GM23248 (cell line): ENCODE data around the gene STAP2. TPM values are rescaled to one million over a fixed set of nuclear protein-coding genes. Genes with fewer than 3 reads are reported as not detected.
"Not testable (repeated sequence)": the region's sequence is repeated elsewhere in the genome, so short reads cannot be mapped to it uniquely, and the experiment has no call there.

Experiments
- DNase-seq: peaks from one replicate; pipeline ENCODE4 v3.0.0-alpha.2; 2015
- H2AFZ ChIP-seq: fragments of 200-600 bp; sonication (generic); 2 replicates; pipeline ENCODE4 v1.6.1; 2016; ENCODE audit warnings: antibody characterized with exemption
- H3F3A ChIP-seq: fragments of 200-600 bp; sonication (generic); 2 replicates; pipeline ENCODE4 v1.6.1; 2016; ENCODE audit warnings: mild to moderate bottlenecking, antibody characterized with exemption, mixed run types; ENCODE audit not compliant: insufficient read depth
- H3K27ac ChIP-seq: fragments of 200-600 bp; sonication (generic); 2 replicates; pipeline ENCODE4 v1.5.1; 2016; ENCODE audit warnings: mild to moderate bottlenecking
- H3K27me3 ChIP-seq: fragments of 200-600 bp; sonication (generic); replicated peaks from 2 replicates; pipeline ENCODE4 v1.6.1; 2016; ENCODE audit warnings: mild to moderate bottlenecking; ENCODE audit not compliant: insufficient read depth
- H3K36me3 ChIP-seq: fragments of 200-600 bp; sonication (generic); 2 replicates; pipeline ENCODE4 v1.6.1; 2016; ENCODE audit warnings: low read depth, mild to moderate bottlenecking
- H3K4me1 ChIP-seq: fragments of 200-600 bp; sonication (generic); 2 replicates; pipeline ENCODE4 v1.6.1; 2016; ENCODE audit warnings: mild to moderate bottlenecking; ENCODE audit not compliant: insufficient read depth
- H3K4me2 ChIP-seq: fragments of 200-600 bp; sonication (generic); one replicate; pipeline ENCODE4 v1.6.1; 2016; ENCODE audit warnings: mild to moderate bottlenecking; ENCODE audit not compliant: unreplicated experiment
- H3K4me3 ChIP-seq: fragments of 200-600 bp; sonication (generic); 2 replicates; pipeline ENCODE4 v1.5.1; 2016; ENCODE audit warnings: mild to moderate bottlenecking
- H3K79me2 ChIP-seq: fragments of 200-600 bp; sonication (generic); 2 replicates; pipeline ENCODE4 v1.6.1; 2016; ENCODE audit warnings: mild to moderate bottlenecking; ENCODE audit not compliant: insufficient read depth
- H3K9ac ChIP-seq: fragments of 200-600 bp; sonication (generic); 2 replicates; pipeline ENCODE4 v1.6.1; 2016; ENCODE audit warnings: mild to moderate bottlenecking
- H3K9me2 ChIP-seq: fragments of 200-600 bp; sonication (generic); 2 replicates; pipeline ENCODE4 v1.6.1; 2016; ENCODE audit warnings: mixed run types, mild to moderate bottlenecking, moderate library complexity; ENCODE audit not compliant: insufficient read depth
- H3K9me3 ChIP-seq: fragments of 200-600 bp; sonication (generic); one replicate; pipeline ENCODE4 v1.6.1; 2017; ENCODE audit warnings: low read depth
- H4K20me1 ChIP-seq: fragments of 200-600 bp; sonication (generic); 2 replicates; pipeline ENCODE4 v1.6.0; 2016; ENCODE audit not compliant: insufficient read depth
- EZH2 ChIP-seq: fragments of 200-600 bp; sonication (generic); IDR thresholded peaks from 2 replicates; pipeline ENCODE4 v1.6.1; 2018; ENCODE audit warnings: antibody characterized with exemption, mild to moderate bottlenecking; ENCODE audit not compliant: insufficient read depth, poor library complexity, severe bottlenecking
- EZH2phosphoT487 ChIP-seq: fragments of 200-600 bp; sonication (generic); IDR thresholded peaks from 2 replicates; pipeline ENCODE4 v1.6.1; 2018; ENCODE audit warnings: antibody characterized with exemption, moderate library complexity, mild to moderate bottlenecking, low read depth; ENCODE audit not compliant: insufficient read depth
- WGBS, 2 experiments: methylation state at CpG; one replicate each; pipeline ENCODE4 v1.1.6; 2015 to 2017; ENCODE audit warnings: low lambda C conversion rate in 2 of 2, low coverage in 1 of 2; ENCODE audit errors: missing lambda C conversion rate in 2 of 2; 5-methylcytosine and 5-hydroxymethylcytosine counted together
- in situ Hi-C: fragments of 300-500 bp; cut with MboI; formaldehyde crosslinking; loops from 2 replicates; pipeline ENCODE4 v1.15.0; 2020
- polyA plus RNA-seq: library from polyadenylated mRNA; unstranded; fragments of >200 nt; fragmentation: Nextera tagmentation; extraction: Ambion mirVana; gene quantifications from 2 replicates; pipeline ENCODE4 v1.2.1, GENCODE V29; 2016
- total RNA-seq: library from RNA; depleted of rRNA; stranded (reverse); fragments of >200 nt; shearing (Covaris generic); gene quantifications from 2 replicates; pipeline ENCODE4 v1.2.3, GENCODE V29; 2014

STAP2 gene
- total and polyA plus RNA-seq, 2 experiments from 2014 or later: 1.7 to 1.8 TPM

DNA sequence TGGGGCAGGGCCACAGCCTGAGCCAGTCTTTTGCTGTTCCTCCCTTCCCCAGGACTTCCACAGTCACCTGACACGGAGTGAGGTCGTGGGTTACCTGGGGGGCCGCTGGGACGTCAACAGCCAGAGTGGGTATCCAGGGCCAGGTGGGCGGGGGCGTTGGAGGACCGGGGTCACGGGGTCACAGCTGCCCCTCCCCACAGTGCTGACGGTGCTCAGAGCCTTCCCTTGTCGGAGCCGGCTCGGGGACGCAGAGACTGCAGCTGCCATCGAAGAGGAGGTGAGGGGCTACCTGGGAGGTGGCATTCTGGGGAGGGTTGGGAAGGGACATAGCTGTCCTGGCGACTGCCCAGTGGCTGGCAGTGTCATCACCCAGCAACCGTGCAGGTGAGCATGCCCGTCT lies 16.3 kb upstream of the STAP2 start:
- Histone ChIP-seq H3K4me1 (no peaks in the 10 kb centered on the region), H3F3A (peaks cover 9% of the 10 kb centered on the region; the same call in 1 of the 2 replicates), H3K9ac (no peak overlapping the region), H3K4me2 (no peak overlapping the region), H3K27ac (no peak overlapping the region), H3K4me3 (no peak overlapping the region), H3K27me3 (no peaks in the 10 kb centered on the region), H3K9me3 (no peaks in the 10 kb centered on the region), H2AFZ (no peak overlapping the region), H4K20me1 (no peaks in the 10 kb centered on the region), H3K36me3 (peaks cover 5% of the 10 kb centered on the region; the same call in 1 of the 2 replicates), H3K79me2 (no peaks in the 10 kb centered on the region), H3K9me2 (no peaks in the 10 kb centered on the region)
- TF ChIP-seq EZH2phosphoT487 (no peak), EZH2 (no peak)
- in situ Hi-C loops: no loop called here
- DNase-seq: no peak
- 74 to 80% methylated on average over 8 to 17 of the region's 17 CpGs for WGBS, 2 experiments

DNA sequence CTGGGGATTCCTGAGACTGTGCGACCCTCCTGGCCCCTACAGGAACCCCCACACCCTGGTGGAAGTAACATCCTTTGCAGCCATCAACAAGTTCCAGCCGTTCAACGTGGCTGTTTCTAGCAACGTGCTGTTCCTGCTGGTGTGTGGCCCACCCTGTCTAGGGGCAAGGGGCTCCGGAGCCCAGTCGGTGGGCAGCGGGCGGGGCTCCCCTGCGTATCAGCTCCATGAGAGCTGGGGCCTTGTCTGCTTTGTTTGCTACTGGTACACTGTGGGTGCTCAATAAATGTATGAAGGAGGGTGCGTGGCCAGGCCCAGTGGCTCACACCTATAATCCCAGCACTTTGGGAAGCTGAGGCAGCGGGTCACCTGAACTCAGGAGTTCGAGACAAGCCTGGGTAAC lies 15.7 kb upstream of the STAP2 start:
- no peaks in the 10 kb centered on the region for H3K27me3 ChIP-seq
- H3K9me2 ChIP-seq: no peaks in the 10 kb centered on the region
- WGBS, 2 experiments: 83 to 89% methylated on average over 12 of the region's 12 CpGs
- peaks cover 5% of the 10 kb centered on the region; the same call in 1 of the 2 replicates for H3K36me3 ChIP-seq
- H3F3A ChIP-seq: peaks cover 9% of the 10 kb centered on the region; the same call in 1 of the 2 replicates
- TF ChIP-seq EZH2 (no peak), EZH2phosphoT487 (no peak)
- no peak overlapping the region for H3K4me2 ChIP-seq
- in situ Hi-C loops: no loop called here
- H3K79me2 ChIP-seq: no peaks in the 10 kb centered on the region
- H3K9me3 ChIP-seq: no peaks in the 10 kb centered on the region
- H3K4me3 ChIP-seq: no peak overlapping the region
- DNase-seq: no peak
- no peaks in the 10 kb centered on the region for H3K4me1 ChIP-seq
- no peak overlapping the region for H2AFZ ChIP-seq
- H3K9ac ChIP-seq: no peak overlapping the region
- no peak overlapping the region for H3K27ac ChIP-seq
- no peaks in the 10 kb centered on the region for H4K20me1 ChIP-seq

DNA sequence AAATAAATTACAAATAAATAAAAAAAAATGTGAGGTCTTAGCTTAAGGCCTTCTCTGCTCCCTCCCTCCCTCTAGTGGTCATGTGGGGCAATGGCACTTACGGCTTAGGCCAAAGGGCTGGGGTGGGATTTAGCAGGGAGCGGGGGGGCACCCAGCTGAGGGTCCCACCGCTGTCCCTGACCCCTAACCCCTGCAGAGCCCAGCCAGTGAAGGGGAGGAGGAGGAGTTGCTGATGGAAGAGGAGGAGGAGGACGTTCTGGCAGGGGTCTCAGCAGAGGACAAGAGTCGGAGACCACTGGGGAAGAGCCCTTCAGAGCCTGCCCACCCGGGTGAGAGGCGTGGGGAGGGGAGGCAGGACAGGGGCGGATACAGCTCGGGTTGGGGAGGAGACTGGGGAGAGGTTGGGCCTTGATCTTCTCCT lies 14.1 kb upstream of the STAP2 start:
- Histone ChIP-seq H3K4me2 (no peak overlapping the region), H2AFZ (no peak overlapping the region), H3K4me3 (no peak overlapping the region), H3K9me2 (no peaks in the 10 kb centered on the region), H3K27me3 (no peaks in the 10 kb centered on the region), H4K20me1 (no peaks in the 10 kb centered on the region), H3K36me3 (no peaks in the 10 kb centered on the region), H3K27ac (no peak overlapping the region), H3K79me2 (no peaks in the 10 kb centered on the region), H3F3A (peaks cover 9% of the 10 kb centered on the region; the same call in 1 of the 2 replicates), H3K9me3 (no peaks in the 10 kb centered on the region), H3K9ac (no peak overlapping the region), H3K4me1 (no peaks in the 10 kb centered on the region)
- in situ Hi-C loops: no loop called here
- TF ChIP-seq EZH2 (no peak), EZH2phosphoT487 (no peak)
- 16 to 25% methylated on average over 8 to 9 of the region's 9 CpGs for WGBS, 2 experiments
- DNase-seq: peak; percentile 72

GRCh38 chr19:4350726-4351125 lies 12.1 kb upstream of the STAP2 start:
- in situ Hi-C loops: no loop called here
- H2AFZ ChIP-seq: no peak overlapping the region
- peaks cover 9% of the 10 kb centered on the region; the same call in 1 of the 2 replicates for H3F3A ChIP-seq
- TF ChIP-seq EZH2phosphoT487: no peak
- H3K79me2 ChIP-seq: no peaks in the 10 kb centered on the region
- 94 to 97% methylated on average over 8 to 9 of the region's 9 CpGs for WGBS, 2 experiments
- H3K27ac ChIP-seq: no peak overlapping the region
- no peaks in the 10 kb centered on the region for H3K27me3 ChIP-seq
- no peak overlapping the region for H3K4me3 ChIP-seq
- no peaks in the 10 kb centered on the region for H3K36me3 ChIP-seq
- no peaks in the 10 kb centered on the region for H3K9me3 ChIP-seq
- H3K9ac ChIP-seq: no peak overlapping the region
- H3K4me1 ChIP-seq: no peaks in the 10 kb centered on the region
- no peak for DNase-seq
- H4K20me1 ChIP-seq: no peaks in the 10 kb centered on the region
- no peaks in the 10 kb centered on the region for H3K9me2 ChIP-seq
- H3K4me2 ChIP-seq: no peak overlapping the region

GRCh38 chr19:4350111-4350510 lies 11.5 kb upstream of the STAP2 start:
- in situ Hi-C loops: no loop called here
- peaks cover 9% of the 10 kb centered on the region; the same call in 1 of the 2 replicates for H3F3A ChIP-seq
- H3K9me3 ChIP-seq: no peaks in the 10 kb centered on the region
- H3K27me3 ChIP-seq: no peaks in the 10 kb centered on the region
- no peak overlapping the region for H3K4me2 ChIP-seq
- no peak overlapping the region for H3K27ac ChIP-seq
- H3K9ac ChIP-seq: no peak overlapping the region
- H3K36me3 ChIP-seq: no peaks in the 10 kb centered on the region
- H2AFZ ChIP-seq: no peak overlapping the region
- H3K4me1 ChIP-seq: no peaks in the 10 kb centered on the region
- H4K20me1 ChIP-seq: no peaks in the 10 kb centered on the region
- no peak for TF ChIP-seq EZH2
- WGBS, 2 experiments: 74 to 84% methylated on average over 3 to 8 of the region's 8 CpGs
- H3K4me3 ChIP-seq: no peak overlapping the region
- DNase-seq: no peak
- no peaks in the 10 kb centered on the region for H3K79me2 ChIP-seq
- H3K9me2 ChIP-seq: no peaks in the 10 kb centered on the region

DNA sequence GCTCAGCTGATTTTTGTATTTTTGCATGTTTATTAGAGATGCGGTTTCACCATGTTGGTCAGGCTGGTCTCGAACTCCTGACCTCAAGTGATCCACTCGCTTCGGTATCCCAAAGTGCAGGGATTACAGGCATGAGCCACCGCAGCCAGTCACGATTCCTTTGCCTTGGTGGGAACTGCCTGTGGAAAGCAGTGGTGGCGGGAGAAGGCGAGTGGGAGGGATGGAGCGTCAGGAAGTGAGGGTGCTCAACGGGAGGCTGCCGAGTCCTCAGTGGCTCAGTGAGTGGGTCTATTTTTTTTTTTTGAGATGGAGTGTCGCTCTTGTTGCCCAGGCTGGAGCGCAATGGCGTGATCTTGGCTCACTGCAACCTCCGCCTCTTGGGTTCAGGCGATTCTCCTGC lies 10.6 kb upstream of the STAP2 start:
- in situ Hi-C loops, H4K20me1 ChIP-seq, H3F3A ChIP-seq, H3K9ac ChIP-seq, H3K4me3 ChIP-seq, H3K4me2 ChIP-seq, H3K9me3 ChIP-seq, H3K9me2 ChIP-seq, H3K4me1 ChIP-seq, H3K79me2 ChIP-seq, H3K27ac ChIP-seq, H3K27me3 ChIP-seq, DNase-seq, H2AFZ ChIP-seq, H3K36me3 ChIP-seq: not testable (repeated sequence)
- 89 to 92% methylated on average over 16 of the region's 16 CpGs for WGBS, 2 experiments
